ENCODE data around the gene EGR4.

- TF ChIP-seq CTCF (conservative IDR thresholded peaks at IDR 0.05; ENCODE audit: low read depth, low read length) = no peak
- TF ChIP-seq, protein P1, sequence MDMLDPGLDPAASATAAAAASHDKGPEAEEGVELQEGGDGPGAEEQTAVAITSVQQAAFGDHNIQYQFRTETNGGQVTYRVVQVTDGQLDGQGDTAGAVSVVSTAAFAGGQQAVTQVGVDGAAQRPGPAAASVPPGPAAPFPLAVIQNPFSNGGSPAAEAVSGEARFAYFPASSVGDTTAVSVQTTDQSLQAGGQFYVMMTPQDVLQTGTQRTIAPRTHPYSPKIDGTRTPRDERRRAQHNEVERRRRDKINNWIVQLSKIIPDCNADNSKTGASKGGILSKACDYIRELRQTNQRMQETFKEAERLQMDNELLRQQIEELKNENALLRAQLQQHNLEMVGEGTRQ (IDR thresholded peaks at IDR 0.05; ENCODE audit: low read depth, low read length) = no peak
Observed at GRCh38 chr2:73249636-73250035, 43.7 kb downstream of the EGR4 start.

Data from IMR-90 (cell line).